ENCODE data around the gene FRMD4B. TPM values are rescaled to one million over a fixed set of nuclear protein-coding genes. Genes with fewer than 3 reads are reported as not detected.

Gene FRMD4B
- total RNA-seq, 6 donors from 2014 or later, result 48.0 to 136 (median 62.8) TPM

DNA sequence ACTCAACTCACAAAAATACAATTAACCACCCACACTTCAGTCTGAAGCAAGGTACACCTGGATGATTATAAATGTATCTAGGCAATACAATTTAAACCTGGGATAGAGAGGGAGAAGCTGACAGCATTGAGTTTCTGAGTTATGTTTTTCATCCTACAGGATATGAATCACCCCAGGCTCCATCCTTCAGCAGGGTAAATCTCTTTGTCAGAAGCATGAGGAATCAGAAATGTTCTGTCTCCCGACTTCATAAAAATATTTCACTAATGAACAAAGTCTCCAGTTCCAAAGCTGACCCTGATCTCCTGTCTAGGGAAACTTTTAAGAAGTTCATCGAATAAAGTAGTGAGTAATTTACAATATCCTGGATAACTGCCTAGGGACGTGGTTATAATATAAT is 25.5 kb upstream of the FRMD4B start:
- WGBS, 2 donors, result 63 to 66% methylated on average over 3 of the region's 3 CpGs
- Histone ChIP-seq H3K9me3 (no peaks in the 10 kb centered on the region), H3K4me3 (no peak overlapping the region), H3K27ac (no peak overlapping the region), H3K4me1 (peaks cover 12 to 25% (median 22%) of the 10 kb centered on the region in 4 donors), H3K27me3 (no peaks in the 10 kb centered on the region), H3K36me3 (no peaks in the 10 kb centered on the region)
- no peak for DNase-seq
- TF ChIP-seq EP300 (IDR thresholded peaks at IDR 0.05) (no peak), POLR2A (IDR thresholded peaks at IDR 0.05) (no peak), POLR2AphosphoS5 (IDR thresholded peaks at IDR 0.05) (no peak)
- TF ChIP-seq, protein P1, sequence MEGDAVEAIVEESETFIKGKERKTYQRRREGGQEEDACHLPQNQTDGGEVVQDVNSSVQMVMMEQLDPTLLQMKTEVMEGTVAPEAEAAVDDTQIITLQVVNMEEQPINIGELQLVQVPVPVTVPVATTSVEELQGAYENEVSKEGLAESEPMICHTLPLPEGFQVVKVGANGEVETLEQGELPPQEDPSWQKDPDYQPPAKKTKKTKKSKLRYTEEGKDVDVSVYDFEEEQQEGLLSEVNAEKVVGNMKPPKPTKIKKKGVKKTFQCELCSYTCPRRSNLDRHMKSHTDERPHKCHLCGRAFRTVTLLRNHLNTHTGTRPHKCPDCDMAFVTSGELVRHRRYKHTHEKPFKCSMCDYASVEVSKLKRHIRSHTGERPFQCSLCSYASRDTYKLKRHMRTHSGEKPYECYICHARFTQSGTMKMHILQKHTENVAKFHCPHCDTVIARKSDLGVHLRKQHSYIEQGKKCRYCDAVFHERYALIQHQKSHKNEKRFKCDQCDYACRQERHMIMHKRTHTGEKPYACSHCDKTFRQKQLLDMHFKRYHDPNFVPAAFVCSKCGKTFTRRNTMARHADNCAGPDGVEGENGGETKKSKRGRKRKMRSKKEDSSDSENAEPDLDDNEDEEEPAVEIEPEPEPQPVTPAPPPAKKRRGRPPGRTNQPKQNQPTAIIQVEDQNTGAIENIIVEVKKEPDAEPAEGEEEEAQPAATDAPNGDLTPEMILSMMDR (IDR thresholded peaks at IDR 0.05), result no peak
- no peak for ATAC-seq (ENCODE audit: low FRiP score in 2 of 2)

- DNase-seq, result peak in 1 of 2 donors; percentile 77
- 18 to 20% methylated on average over 8 of the region's 8 CpGs for WGBS, 2 donors
- no peaks in the 10 kb centered on the region for H3K36me3 ChIP-seq
- H3K27ac ChIP-seq, result peak overlapping the region; percentile 48 to 65 (median 50)
- TF ChIP-seq, protein P1 (IDR thresholded peaks at IDR 0.05), result peak; percentile 74 to 92 (median 84)
- no peak for TF ChIP-seq EP300 (IDR thresholded peaks at IDR 0.05)
- H3K27me3 ChIP-seq, result no peaks in the 10 kb centered on the region
- H3K4me3 ChIP-seq, result peak overlapping the region in 3 of 4 donors; percentile 5 to 34 (median 30)
- no peaks in the 10 kb centered on the region for H3K9me3 ChIP-seq
- peak; percentile 92 for ATAC-seq (ENCODE audit: low FRiP score in 2 of 2)
- peaks cover 12 to 33% (median 22%) of the 10 kb centered on the region in 4 donors for H3K4me1 ChIP-seq
These were observed 24.4 kb upstream of the FRMD4B start for GRCh38 chr3:69410301-69410700.

- H3K27ac ChIP-seq, result peak overlapping the region; percentile 48 to 65 (median 50)
- TF ChIP-seq POLR2A (IDR thresholded peaks at IDR 0.05), result peak in 1 of 4 donors; percentile 11
- no peak for TF ChIP-seq EP300 (IDR thresholded peaks at IDR 0.05)
These were observed 23.9 kb upstream of the FRMD4B start for GRCh38 chr3:69409831-69410230.

GRCh38 chr3:69409011-69409410 is 23.1 kb upstream of the FRMD4B start:
- 43 to 70% methylated on average over 4 of the region's 4 CpGs for WGBS, 2 donors
- no peaks in the 10 kb centered on the region for H3K27me3 ChIP-seq
- peak overlapping the region; percentile 48 to 65 (median 50) for H3K27ac ChIP-seq
- H3K9me3 ChIP-seq, result peaks cover 0 to 4% (median 0%) of the 10 kb centered on the region in 4 donors
- H3K4me1 ChIP-seq, result peaks cover 12 to 34% (median 22%) of the 10 kb centered on the region in 4 donors
- TF ChIP-seq POLR2A (IDR thresholded peaks at IDR 0.05) (no peak), POLR2AphosphoS5 (IDR thresholded peaks at IDR 0.05) (no peak), EP300 (IDR thresholded peaks at IDR 0.05) (no peak)
- TF ChIP-seq, protein P1 (IDR thresholded peaks at IDR 0.05), result no peak
- no peak overlapping the region for H3K4me3 ChIP-seq
- no peak for DNase-seq
- peak in 1 of 2 donors; percentile 67 for ATAC-seq (ENCODE audit: low FRiP score in 2 of 2)
- H3K36me3 ChIP-seq, result no peaks in the 10 kb centered on the region

More at GRCh38 chr3:69409831-69410230, 23.9 kb upstream of the FRMD4B start:
- peak in 1 of 2 donors; percentile 40 for DNase-seq
- 23 to 50% methylated on average over 1 of the region's 1 CpG for WGBS, 2 donors
- Histone ChIP-seq H3K9me3 (peaks cover 0 to 4% (median 0%) of the 10 kb centered on the region in 4 donors), H3K27me3 (no peaks in the 10 kb centered on the region), H3K4me3 (peak overlapping the region in 3 of 4 donors; percentile 5 to 34 (median 30)), H3K36me3 (no peaks in the 10 kb centered on the region), H3K4me1 (peaks cover 12 to 33% (median 22%) of the 10 kb centered on the region in 4 donors)
- ATAC-seq (ENCODE audit: low FRiP score in 2 of 2), result peak; percentile 51 to 56

DNA sequence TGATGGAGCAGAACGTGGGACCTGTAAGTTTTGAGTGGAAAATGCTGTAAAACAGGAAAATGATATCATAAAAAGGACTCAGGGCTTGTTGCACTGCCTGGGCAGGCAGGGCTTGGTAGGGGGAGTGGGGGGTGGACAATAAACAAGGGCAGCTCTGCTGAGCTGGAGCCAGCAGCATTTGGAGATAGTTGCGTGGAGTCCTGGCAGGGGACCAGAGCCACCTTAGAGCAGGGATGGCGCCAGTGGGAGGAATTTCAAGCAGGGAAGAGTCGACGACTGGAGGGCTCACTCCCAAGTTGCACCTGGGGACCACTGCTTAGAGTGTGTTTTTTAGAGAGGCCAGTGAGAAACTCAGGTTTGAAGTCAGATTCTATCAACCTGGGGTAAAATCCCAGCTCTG is 22.7 kb upstream of the FRMD4B start:
- Histone ChIP-seq H3K27me3 (no peaks in the 10 kb centered on the region), H3K36me3 (no peaks in the 10 kb centered on the region), H3K9me3 (peaks cover 0 to 4% (median 0%) of the 10 kb centered on the region in 4 donors), H3K4me1 (peaks cover 12 to 38% (median 22%) of the 10 kb centered on the region in 4 donors), H3K4me3 (no peak overlapping the region), H3K27ac (peak overlapping the region in 2 of 4 donors; percentile 1 to 49)
- 65 to 68% methylated on average over 5 of the region's 5 CpGs for WGBS, 2 donors
- DNase-seq (no peak), ATAC-seq (ENCODE audit: low FRiP score in 2 of 2) (no peak)
- TF ChIP-seq POLR2A (IDR thresholded peaks at IDR 0.05) (no peak), EP300 (IDR thresholded peaks at IDR 0.05) (no peak), POLR2AphosphoS5 (IDR thresholded peaks at IDR 0.05) (no peak)
- TF ChIP-seq, protein P1 (IDR thresholded peaks at IDR 0.05), result no peak

All from upper lobe of left lung (tissue), 6 donors.